ENCODE measurements around the gene RDH13.

- no peak for TF ChIP-seq POLR2AphosphoS5 (IDR thresholded peaks at IDR 0.05; ENCODE audit: low read depth)
- TF ChIP-seq CREB1 (CRISPR knock-in tag; IDR thresholded peaks at IDR 0.05; ENCODE audit: low read depth): no peak
- TF ChIP-seq, protein P1, sequence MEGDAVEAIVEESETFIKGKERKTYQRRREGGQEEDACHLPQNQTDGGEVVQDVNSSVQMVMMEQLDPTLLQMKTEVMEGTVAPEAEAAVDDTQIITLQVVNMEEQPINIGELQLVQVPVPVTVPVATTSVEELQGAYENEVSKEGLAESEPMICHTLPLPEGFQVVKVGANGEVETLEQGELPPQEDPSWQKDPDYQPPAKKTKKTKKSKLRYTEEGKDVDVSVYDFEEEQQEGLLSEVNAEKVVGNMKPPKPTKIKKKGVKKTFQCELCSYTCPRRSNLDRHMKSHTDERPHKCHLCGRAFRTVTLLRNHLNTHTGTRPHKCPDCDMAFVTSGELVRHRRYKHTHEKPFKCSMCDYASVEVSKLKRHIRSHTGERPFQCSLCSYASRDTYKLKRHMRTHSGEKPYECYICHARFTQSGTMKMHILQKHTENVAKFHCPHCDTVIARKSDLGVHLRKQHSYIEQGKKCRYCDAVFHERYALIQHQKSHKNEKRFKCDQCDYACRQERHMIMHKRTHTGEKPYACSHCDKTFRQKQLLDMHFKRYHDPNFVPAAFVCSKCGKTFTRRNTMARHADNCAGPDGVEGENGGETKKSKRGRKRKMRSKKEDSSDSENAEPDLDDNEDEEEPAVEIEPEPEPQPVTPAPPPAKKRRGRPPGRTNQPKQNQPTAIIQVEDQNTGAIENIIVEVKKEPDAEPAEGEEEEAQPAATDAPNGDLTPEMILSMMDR (conservative IDR thresholded peaks at IDR 0.05; ENCODE audit: low read depth in 2 of 2): no peak
- TF ChIP-seq, protein P2, sequence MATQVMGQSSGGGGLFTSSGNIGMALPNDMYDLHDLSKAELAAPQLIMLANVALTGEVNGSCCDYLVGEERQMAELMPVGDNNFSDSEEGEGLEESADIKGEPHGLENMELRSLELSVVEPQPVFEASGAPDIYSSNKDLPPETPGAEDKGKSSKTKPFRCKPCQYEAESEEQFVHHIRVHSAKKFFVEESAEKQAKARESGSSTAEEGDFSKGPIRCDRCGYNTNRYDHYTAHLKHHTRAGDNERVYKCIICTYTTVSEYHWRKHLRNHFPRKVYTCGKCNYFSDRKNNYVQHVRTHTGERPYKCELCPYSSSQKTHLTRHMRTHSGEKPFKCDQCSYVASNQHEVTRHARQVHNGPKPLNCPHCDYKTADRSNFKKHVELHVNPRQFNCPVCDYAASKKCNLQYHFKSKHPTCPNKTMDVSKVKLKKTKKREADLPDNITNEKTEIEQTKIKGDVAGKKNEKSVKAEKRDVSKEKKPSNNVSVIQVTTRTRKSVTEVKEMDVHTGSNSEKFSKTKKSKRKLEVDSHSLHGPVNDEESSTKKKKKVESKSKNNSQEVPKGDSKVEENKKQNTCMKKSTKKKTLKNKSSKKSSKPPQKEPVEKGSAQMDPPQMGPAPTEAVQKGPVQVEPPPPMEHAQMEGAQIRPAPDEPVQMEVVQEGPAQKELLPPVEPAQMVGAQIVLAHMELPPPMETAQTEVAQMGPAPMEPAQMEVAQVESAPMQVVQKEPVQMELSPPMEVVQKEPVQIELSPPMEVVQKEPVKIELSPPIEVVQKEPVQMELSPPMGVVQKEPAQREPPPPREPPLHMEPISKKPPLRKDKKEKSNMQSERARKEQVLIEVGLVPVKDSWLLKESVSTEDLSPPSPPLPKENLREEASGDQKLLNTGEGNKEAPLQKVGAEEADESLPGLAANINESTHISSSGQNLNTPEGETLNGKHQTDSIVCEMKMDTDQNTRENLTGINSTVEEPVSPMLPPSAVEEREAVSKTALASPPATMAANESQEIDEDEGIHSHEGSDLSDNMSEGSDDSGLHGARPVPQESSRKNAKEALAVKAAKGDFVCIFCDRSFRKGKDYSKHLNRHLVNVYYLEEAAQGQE (IDR thresholded peaks at IDR 0.05; ENCODE audit: unreplicated experiment): no peak
- no peak for TF ChIP-seq EZH2 (IDR thresholded peaks at IDR 0.05; ENCODE audit: low read depth, unreplicated experiment)
- TF ChIP-seq EZH2phosphoT487 (IDR thresholded peaks at IDR 0.05; ENCODE audit: unreplicated experiment): no peak
- no peak for TF ChIP-seq STAT1 (IDR thresholded peaks at IDR 0.05; ENCODE audit: unreplicated experiment)
- no peak for TF ChIP-seq NANOG (IDR thresholded peaks at IDR 0.05; ENCODE audit: borderline replicate concordance)
- TF ChIP-seq JUNB (IDR thresholded peaks at IDR 0.05; ENCODE audit: unreplicated experiment): no peak
- TF ChIP-seq, protein P3, sequence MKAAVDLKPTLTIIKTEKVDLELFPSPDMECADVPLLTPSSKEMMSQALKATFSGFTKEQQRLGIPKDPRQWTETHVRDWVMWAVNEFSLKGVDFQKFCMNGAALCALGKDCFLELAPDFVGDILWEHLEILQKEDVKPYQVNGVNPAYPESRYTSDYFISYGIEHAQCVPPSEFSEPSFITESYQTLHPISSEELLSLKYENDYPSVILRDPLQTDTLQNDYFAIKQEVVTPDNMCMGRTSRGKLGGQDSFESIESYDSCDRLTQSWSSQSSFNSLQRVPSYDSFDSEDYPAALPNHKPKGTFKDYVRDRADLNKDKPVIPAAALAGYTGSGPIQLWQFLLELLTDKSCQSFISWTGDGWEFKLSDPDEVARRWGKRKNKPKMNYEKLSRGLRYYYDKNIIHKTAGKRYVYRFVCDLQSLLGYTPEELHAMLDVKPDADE (IDR thresholded peaks at IDR 0.05): no peak
- no peak for TF ChIP-seq ZNF331 (CRISPR knock-in tag; IDR thresholded peaks at IDR 0.05; ENCODE audit: low read depth)
- TF ChIP-seq ZNF114 (CRISPR knock-in tag; IDR thresholded peaks at IDR 0.05): no peak
These were observed 8.2 kb upstream of the RDH13 start for GRCh38 chr19:55071129-55071502.
